Measurements from ENCODE around the gene ASPA. TPM values are rescaled to one million over a fixed set of nuclear protein-coding genes. Genes with fewer than 3 reads are reported as not detected.
"Not testable (repeated sequence)": the region's sequence is repeated elsewhere in the genome, so short reads cannot be mapped to it uniquely, and the experiment has no call there.

The ASPA gene
- total RNA-seq, 1 donor from 2014 or later, result 0.51 TPM

GRCh38 chr17:3448059-3448665, 27.6 kb upstream of the ASPA start:
- no peak for TF ChIP-seq CTCF (conservative IDR thresholded peaks at IDR 0.05)
- DNase-seq (ENCODE audit: extremely low spot score, unreplicated experiment), result no peak
- no peaks in the 10 kb centered on the region for H3K36me3 Mint-ChIP-seq
- no peak overlapping the region for H3K4me3 Mint-ChIP-seq
- H3K27me3 Mint-ChIP-seq, result peaks cover 15% of the 10 kb centered on the region
- H3K4me1 Mint-ChIP-seq (ENCODE audit: unreplicated experiment), result no peaks in the 10 kb centered on the region
- no peak overlapping the region for H3K27ac Mint-ChIP-seq
- H3K9me3 Mint-ChIP-seq, result no peaks in the 10 kb centered on the region

GRCh38 chr17:3466355-3466754, 9.4 kb upstream of the ASPA start:
- H3K27me3 Mint-ChIP-seq, H3K27ac Mint-ChIP-seq: not testable (repeated sequence)

GRCh38 chr17:3469529-3469928, 6.3 kb upstream of the ASPA start:
- no peak for TF ChIP-seq CTCF (conservative IDR thresholded peaks at IDR 0.05)
- no peaks in the 10 kb centered on the region for H3K9me3 Mint-ChIP-seq
- no peaks in the 10 kb centered on the region for H3K4me1 Mint-ChIP-seq (ENCODE audit: unreplicated experiment)
- no peak overlapping the region for H3K27ac Mint-ChIP-seq
- H3K36me3 Mint-ChIP-seq, result no peaks in the 10 kb centered on the region
- DNase-seq (ENCODE audit: extremely low spot score, unreplicated experiment), result no peak
- H3K4me3 Mint-ChIP-seq, result no peak overlapping the region
- H3K27me3 Mint-ChIP-seq, result no peaks in the 10 kb centered on the region

More at GRCh38 chr17:3466355-3466754, 9.4 kb upstream of the ASPA start:
- DNase-seq (ENCODE audit: extremely low spot score, unreplicated experiment); H3K9me3 Mint-ChIP-seq; H3K4me1 Mint-ChIP-seq (ENCODE audit: unreplicated experiment); H3K4me3 Mint-ChIP-seq; H3K36me3 Mint-ChIP-seq: not testable (repeated sequence)

- H3K4me3 Mint-ChIP-seq, result no peak within 1 kb of the TSS
- H3K4me1 Mint-ChIP-seq (ENCODE audit: unreplicated experiment), result peaks cover 16% of the 10 kb centered on the region
- H3K9me3 Mint-ChIP-seq, result no peaks in the 10 kb centered on the region
- H3K27ac Mint-ChIP-seq, result no peak within 1 kb of the TSS
- TF ChIP-seq CTCF (conservative IDR thresholded peaks at IDR 0.05), result no peak
- no peaks in the 10 kb centered on the region for H3K36me3 Mint-ChIP-seq
- no peak for DNase-seq (ENCODE audit: extremely low spot score, unreplicated experiment)
- no peaks in the 10 kb centered on the region for H3K27me3 Mint-ChIP-seq
These were observed 4.2 kb upstream of the ASPA start, which contains the start of gene SPATA22 for GRCh38 chr17:3471599-3471998. Gene SPATA22, minus strand, starts transcription at chr17:3471819. Its CDS starts 2,494 bp downstream, at chr17:3469325.

GRCh38 chr17:3472137-3472536, 3.7 kb upstream of the ASPA start:
- no peaks in the 10 kb centered on the region for H3K27me3 Mint-ChIP-seq
- no peak overlapping the region for H3K4me3 Mint-ChIP-seq
- no peaks in the 10 kb centered on the region for H3K36me3 Mint-ChIP-seq
- no peak overlapping the region for H3K27ac Mint-ChIP-seq
- no peak for TF ChIP-seq CTCF (conservative IDR thresholded peaks at IDR 0.05)
- no peak for DNase-seq (ENCODE audit: extremely low spot score, unreplicated experiment)
- H3K9me3 Mint-ChIP-seq, result no peaks in the 10 kb centered on the region
- peaks cover 16% of the 10 kb centered on the region for H3K4me1 Mint-ChIP-seq (ENCODE audit: unreplicated experiment)

GRCh38 chr17:3474212-3474611, 1.6 kb upstream of the ASPA start:
- DNase-seq (ENCODE audit: extremely low spot score, unreplicated experiment), result no peak

More at GRCh38 chr17:3474212-3474611, 1.6 kb upstream of the ASPA start:
- peak overlapping the region; percentile 11 for H3K27ac Mint-ChIP-seq
- H3K4me1 Mint-ChIP-seq (ENCODE audit: unreplicated experiment), result peaks cover 16% of the 10 kb centered on the region
- no peaks in the 10 kb centered on the region for H3K36me3 Mint-ChIP-seq
- H3K9me3 Mint-ChIP-seq, result no peaks in the 10 kb centered on the region
- TF ChIP-seq CTCF (conservative IDR thresholded peaks at IDR 0.05), result no peak
- H3K4me3 Mint-ChIP-seq, result no peak overlapping the region
- peaks cover 5% of the 10 kb centered on the region for H3K27me3 Mint-ChIP-seq
